GM19043 (cell line): ENCODE data around the gene CADM2.
"Not testable (repeated sequence)": the region's sequence is repeated elsewhere in the genome, so short reads cannot be mapped to it uniquely, and the experiment has no call there.

Source experiments
- ATAC-seq: cut with Tn5 transposase; IDR thresholded peaks from one replicate; pipeline ENCODE4 v1.9.1; 2021; ENCODE audit warnings: low read depth; ENCODE audit not compliant: unreplicated experiment

CADM2 gene

GRCh38 chr3:85074003-85074402 lies 115.2 kb downstream of the CADM2 start:
- ATAC-seq: no peak

- ATAC-seq: no peak
Observed at GRCh38 chr3:85075663-85076062, 116.9 kb downstream of the CADM2 start.

DNA sequence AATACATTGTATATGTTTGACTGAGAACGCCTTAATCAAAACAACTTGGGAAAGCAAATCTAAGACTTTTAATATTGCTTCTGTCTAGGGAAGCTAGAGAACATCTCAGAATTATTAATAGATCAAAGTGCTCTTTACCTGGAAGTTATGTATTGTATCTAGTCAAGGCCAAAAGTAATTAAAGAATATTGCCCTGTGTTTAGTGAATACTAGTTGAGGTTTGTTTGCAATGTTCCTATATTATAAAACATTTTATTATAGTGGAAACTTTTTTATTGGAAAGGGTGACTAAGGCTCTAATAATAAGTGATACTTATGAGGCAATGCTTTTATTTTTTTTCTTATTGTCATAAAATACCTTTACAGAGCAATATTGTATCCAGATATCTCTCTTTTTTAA lies 118.2 kb downstream of the CADM2 start:
- no peak for ATAC-seq

- ATAC-seq: no peak
Observed at GRCh38 chr3:85081191-85081906, 122.6 kb downstream of the CADM2 start.

GRCh38 chr3:85090495-85090894 lies 131.7 kb downstream of the CADM2 start:
- no peak for ATAC-seq

GRCh38 chr3:85100316-85100715 lies 141.5 kb downstream of the CADM2 start:
- no peak for ATAC-seq

DNA sequence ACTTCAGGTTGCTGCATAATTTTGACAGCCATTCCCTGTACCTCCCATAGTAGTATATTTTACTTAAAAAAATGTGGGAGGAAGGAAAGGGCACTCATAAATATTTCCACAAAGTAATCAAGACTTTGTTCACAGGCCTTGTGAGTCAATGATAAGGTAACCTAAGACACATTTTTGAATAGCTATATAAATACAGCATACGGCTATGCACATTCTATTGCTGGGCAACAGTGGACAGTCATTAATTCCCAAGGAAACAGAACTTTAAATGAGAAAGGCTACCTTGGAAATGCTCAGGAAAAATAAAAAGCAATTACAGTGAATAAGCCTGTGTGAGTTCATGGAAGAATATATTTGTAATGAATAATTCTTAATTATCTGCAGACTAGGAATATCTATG lies 144.0 kb downstream of the CADM2 start:
- no peak for ATAC-seq

GRCh38 chr3:85110393-85110792 lies 151.6 kb downstream of the CADM2 start:
- ATAC-seq: no peak

DNA sequence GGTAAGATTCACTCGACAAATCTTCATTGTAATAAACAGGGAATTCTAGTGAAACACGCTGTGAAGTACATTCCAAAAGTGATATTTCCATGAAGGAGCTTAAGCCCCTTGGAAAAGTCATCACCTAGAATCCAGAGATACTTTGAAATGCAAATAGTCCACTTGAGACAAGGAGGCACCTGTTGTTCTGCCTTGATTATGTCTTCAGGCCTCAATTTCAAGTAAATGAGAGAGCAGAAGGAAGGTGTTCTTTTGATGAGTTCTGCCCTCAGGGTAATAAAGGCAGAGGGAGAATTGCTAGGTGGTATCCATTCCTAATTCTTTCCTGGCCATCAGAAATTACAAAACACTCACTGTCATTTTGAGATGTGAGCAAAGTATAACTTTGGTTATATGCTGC lies 162.1 kb downstream of the CADM2 start:
- ATAC-seq: no peak

DNA sequence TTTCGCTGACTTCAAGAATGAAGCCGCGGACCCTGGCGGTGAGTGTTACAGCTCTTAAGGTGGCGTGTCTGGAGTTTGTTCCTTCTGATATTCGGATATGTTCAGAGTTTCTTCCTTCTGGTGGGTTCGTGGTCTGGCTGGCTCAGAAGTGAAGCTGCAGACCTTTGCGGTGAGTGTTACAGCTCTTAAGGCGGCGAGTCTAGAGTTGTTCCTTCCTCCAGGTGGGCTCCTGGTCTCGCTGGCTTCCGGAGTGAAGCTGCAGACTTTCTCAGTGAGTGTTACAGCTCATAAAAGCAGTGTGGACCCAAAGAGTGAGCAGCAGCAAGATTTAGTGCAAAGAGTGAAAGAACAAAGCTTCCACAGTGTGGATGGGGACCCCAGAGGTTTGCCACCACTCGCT lies 174.1 kb downstream of the CADM2 start:
- ATAC-seq: not testable (repeated sequence)

GRCh38 chr3:85133691-85134420 lies 175.1 kb downstream of the CADM2 start:
- ATAC-seq: not testable (repeated sequence)

GRCh38 chr3:85142626-85143025 lies 183.8 kb downstream of the CADM2 start:
- no peak for ATAC-seq

DNA sequence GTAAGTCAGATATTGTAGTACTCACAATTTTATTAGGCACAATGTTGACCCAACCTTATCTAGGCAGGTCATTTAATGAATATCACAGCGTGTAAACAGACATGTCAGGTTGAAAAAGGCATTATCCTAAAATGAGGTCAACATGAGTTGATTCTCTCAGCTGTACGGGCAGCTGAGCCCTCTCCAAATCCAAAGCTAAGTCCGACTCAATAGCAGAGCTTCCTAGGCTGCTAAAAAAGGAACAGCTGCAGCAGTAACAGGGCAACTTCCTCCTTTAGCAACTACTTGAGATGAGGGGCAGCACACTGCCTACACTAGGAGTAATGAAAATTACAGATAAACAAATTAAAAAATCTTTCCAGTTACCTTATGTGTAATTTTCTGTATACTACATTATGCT lies 189.2 kb downstream of the CADM2 start:
- ATAC-seq: no peak

DNA sequence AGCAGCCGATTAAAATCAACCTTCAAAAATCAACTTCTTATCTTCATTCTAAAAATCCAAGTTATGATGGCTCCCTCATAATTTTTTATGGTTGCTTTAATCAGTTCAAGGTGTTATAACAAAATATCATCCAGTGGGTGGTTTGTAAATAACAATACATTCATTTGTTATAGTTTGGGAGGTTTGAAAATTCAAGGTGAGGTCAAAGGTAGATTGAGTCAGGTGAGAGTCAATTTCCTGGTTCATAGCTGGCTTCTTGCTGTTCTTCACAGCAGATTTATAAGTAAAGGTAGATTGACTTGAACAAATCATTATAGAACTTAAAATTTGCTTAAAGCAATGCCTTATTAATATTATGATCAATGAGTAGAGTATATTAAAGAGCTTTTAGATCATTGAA lies 192.8 kb downstream of the CADM2 start:
- no peak for ATAC-seq

DNA sequence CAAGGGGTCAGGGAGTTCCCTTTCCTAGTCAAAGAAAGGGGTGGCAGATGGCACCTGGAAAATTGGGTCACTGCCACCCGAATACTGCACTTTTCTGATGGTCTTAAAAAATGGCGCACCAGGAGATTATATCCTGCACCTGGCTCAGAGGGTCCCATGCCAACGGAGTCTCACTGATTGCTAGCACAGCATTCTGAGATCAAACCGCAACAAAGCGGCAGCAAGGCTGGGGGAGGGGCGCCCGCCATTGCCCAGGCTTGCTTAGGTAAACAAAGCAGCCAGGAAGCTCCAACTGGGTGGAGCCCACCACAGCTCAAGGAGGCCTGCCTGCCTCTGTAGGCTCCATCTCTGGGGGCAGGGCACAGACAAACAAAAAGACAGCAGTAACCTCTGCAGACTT lies 194.5 kb downstream of the CADM2 start:
- ATAC-seq: not testable (repeated sequence)

GRCh38 chr3:85159376-85159775 lies 200.6 kb downstream of the CADM2 start:
- no peak for ATAC-seq

GRCh38 chr3:85161544-85161943 lies 202.8 kb downstream of the CADM2 start:
- ATAC-seq: no peak

- no peak for ATAC-seq
Observed at GRCh38 chr3:85162905-85163304, 204.1 kb downstream of the CADM2 start.

DNA sequence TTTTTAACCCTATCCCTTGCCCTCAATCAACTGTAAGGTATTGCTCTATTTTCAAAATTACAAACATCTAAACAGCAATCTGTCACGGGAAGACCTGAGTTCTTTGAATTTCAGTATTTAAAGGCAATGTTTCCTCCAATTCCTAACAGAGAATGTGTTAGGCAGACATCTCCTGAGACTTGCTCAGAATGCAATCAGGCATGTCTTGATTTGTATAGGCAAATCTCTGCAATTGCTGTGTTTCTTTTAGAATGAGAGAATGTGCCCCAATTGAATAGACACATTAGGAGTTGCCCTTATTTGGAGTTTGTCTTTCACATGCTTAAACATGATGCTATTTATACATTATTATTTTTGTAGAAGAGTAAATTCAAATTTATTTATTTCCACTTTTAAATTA lies 205.6 kb downstream of the CADM2 start:
- ATAC-seq: no peak

DNA sequence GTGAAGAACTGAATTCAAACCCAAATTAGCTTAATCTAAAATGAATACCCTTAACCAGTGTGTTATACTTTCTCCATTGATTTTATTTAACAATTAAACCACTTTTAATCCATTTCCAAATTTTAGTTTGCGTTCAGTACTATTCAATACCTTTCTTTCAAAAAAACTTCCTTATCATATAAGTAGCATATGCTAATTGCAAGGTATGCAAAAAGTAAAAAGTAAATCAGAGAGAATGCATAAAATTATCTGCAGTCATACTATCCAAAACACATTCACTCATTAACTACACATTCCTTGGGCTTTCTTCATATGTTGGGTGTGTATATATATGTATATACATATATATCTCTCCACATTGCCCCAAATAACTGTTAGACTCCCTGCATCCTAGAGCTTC lies 208.8 kb downstream of the CADM2 start:
- no peak for ATAC-seq

- no peak for ATAC-seq
Observed at GRCh38 chr3:85170646-85171045, 211.9 kb downstream of the CADM2 start.

- no peak for ATAC-seq
Observed at GRCh38 chr3:85171976-85172375, 213.2 kb downstream of the CADM2 start.
